Ishikawa (cell line): Measurements from ENCODE around the gene TSG101.

Source experiments
- CEBPB ChIP-seq: IDR thresholded peaks from 2 replicates; pipeline ENCODE4 v1.6.1; 2012
- CREB1 ChIP-seq: IDR thresholded peaks from 2 replicates; pipeline ENCODE4 v1.6.1; 2012; ENCODE audit warnings: low read depth
- EGR1 ChIP-seq: IDR thresholded peaks from 2 replicates; pipeline ENCODE4 v1.6.1; 2012
- EP300 ChIP-seq: IDR thresholded peaks from 2 replicates; pipeline ENCODE4 v1.6.1; 2012; ENCODE audit warnings: borderline replicate concordance
- FOXM1 ChIP-seq: IDR thresholded peaks from 2 replicates; pipeline ENCODE4 v1.6.1; 2012; ENCODE audit warnings: low read depth, borderline replicate concordance
- NFIC ChIP-seq: IDR thresholded peaks from 2 replicates; pipeline ENCODE4 v1.6.1; 2012
- RAD21 ChIP-seq: IDR thresholded peaks from 2 replicates; pipeline ENCODE4 v1.6.1; 2012; ENCODE audit warnings: low read depth
- TAF1 ChIP-seq: IDR thresholded peaks from 2 replicates; pipeline ENCODE4 v1.6.1; 2012; ENCODE audit warnings: low read depth, mild to moderate bottlenecking
- TCF12 ChIP-seq: IDR thresholded peaks from 2 replicates; pipeline ENCODE4 v1.6.1; 2012; ENCODE audit warnings: low read depth
- TEAD4 ChIP-seq: IDR thresholded peaks from 2 replicates; pipeline ENCODE4 v1.6.1; 2012
- YY1 ChIP-seq: IDR thresholded peaks from 2 replicates; pipeline ENCODE4 v1.6.1; 2012; ENCODE audit warnings: low read depth
- ZBTB7A ChIP-seq: IDR thresholded peaks from 2 replicates; pipeline ENCODE4 v1.6.1; 2012; ENCODE audit warnings: low read depth
- TF ChIP-seq, protein P1 (sequence below): IDR thresholded peaks from 2 replicates; pipeline ENCODE4 v1.6.1; 2012
- TF ChIP-seq, protein P2 (sequence below): IDR thresholded peaks from 2 replicates; pipeline ENCODE4 v1.6.1; 2012; ENCODE audit warnings: low read depth, mild to moderate bottlenecking
- TF ChIP-seq, protein P3 (sequence below): IDR thresholded peaks from 2 replicates; pipeline ENCODE4 v1.6.1; 2012

Gene TSG101

DNA sequence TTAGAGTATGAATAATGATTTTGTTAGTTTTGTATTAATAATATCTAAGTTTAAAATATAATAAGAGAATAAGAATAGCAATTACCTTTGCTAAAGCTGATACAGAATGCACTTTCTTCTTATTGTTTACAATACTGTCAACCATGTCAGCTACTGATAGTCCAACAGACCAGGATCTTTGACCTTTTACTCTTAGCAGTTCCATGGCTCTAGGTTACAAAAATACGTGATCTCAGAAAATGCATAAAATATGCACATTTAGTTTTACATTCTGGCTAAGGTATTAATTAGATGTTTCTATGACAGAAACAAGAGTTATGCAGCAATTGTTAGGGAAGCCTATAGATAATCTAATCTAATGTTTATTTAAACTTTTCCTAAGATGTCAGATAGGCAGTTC lies 7.5 kb upstream of the TSG101 start:
- TF ChIP-seq, protein P1, sequence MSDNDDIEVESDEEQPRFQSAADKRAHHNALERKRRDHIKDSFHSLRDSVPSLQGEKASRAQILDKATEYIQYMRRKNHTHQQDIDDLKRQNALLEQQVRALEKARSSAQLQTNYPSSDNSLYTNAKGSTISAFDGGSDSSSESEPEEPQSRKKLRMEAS: no peak
- TF ChIP-seq RAD21 (no peak), TEAD4 (no peak), EGR1 (no peak)
- TF ChIP-seq, protein P2, sequence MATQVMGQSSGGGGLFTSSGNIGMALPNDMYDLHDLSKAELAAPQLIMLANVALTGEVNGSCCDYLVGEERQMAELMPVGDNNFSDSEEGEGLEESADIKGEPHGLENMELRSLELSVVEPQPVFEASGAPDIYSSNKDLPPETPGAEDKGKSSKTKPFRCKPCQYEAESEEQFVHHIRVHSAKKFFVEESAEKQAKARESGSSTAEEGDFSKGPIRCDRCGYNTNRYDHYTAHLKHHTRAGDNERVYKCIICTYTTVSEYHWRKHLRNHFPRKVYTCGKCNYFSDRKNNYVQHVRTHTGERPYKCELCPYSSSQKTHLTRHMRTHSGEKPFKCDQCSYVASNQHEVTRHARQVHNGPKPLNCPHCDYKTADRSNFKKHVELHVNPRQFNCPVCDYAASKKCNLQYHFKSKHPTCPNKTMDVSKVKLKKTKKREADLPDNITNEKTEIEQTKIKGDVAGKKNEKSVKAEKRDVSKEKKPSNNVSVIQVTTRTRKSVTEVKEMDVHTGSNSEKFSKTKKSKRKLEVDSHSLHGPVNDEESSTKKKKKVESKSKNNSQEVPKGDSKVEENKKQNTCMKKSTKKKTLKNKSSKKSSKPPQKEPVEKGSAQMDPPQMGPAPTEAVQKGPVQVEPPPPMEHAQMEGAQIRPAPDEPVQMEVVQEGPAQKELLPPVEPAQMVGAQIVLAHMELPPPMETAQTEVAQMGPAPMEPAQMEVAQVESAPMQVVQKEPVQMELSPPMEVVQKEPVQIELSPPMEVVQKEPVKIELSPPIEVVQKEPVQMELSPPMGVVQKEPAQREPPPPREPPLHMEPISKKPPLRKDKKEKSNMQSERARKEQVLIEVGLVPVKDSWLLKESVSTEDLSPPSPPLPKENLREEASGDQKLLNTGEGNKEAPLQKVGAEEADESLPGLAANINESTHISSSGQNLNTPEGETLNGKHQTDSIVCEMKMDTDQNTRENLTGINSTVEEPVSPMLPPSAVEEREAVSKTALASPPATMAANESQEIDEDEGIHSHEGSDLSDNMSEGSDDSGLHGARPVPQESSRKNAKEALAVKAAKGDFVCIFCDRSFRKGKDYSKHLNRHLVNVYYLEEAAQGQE: no peak
- TF ChIP-seq, protein P3, sequence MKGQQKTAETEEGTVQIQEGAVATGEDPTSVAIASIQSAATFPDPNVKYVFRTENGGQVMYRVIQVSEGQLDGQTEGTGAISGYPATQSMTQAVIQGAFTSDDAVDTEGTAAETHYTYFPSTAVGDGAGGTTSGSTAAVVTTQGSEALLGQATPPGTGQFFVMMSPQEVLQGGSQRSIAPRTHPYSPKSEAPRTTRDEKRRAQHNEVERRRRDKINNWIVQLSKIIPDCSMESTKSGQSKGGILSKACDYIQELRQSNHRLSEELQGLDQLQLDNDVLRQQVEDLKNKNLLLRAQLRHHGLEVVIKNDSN: no peak

DNA sequence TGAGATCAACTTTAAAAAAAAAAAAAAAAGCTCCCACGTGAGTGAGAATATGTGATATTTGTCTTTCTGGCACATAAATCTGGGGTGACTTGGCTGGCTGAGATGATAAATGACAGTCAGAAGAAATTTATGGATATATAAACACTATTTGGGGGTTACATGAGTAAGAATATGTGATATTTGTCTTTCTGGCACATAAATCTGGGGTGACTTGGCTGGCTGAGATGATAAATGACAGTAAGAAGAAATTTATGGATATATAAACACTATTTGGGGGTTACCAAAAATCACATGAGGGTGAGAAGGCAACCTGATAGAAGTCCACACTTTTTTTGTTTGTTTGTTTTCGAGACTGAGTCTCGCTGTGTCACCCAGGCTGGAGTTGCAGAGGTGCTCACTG lies 6.6 kb upstream of the TSG101 start:
- TF ChIP-seq TCF12 (no peak), EGR1 (no peak)
- TF ChIP-seq, protein P2: no peak
- TF ChIP-seq, protein P3: no peak

GRCh38 chr11:18527512-18527911 lies 770 bp upstream of the TSG101 start:
- TF ChIP-seq RAD21: no peak
- TF ChIP-seq TAF1: no peak
- TF ChIP-seq EGR1: no peak
- TF ChIP-seq ZBTB7A: no peak
- TF ChIP-seq, protein P2: no peak
- TF ChIP-seq NFIC: no peak
- TF ChIP-seq CREB1: no peak
- TF ChIP-seq, protein P3: no peak
- no peak for TF ChIP-seq YY1
- TF ChIP-seq EP300: no peak
- TF ChIP-seq CEBPB: no peak

- no peak for TF ChIP-seq RAD21
- no peak for TF ChIP-seq ZBTB7A
Observed at GRCh38 chr11:18526130-18526520, 617 bp downstream of the TSG101 start.

GRCh38 chr11:18524248-18524647 lies 2.5 kb downstream of the TSG101 start:
- no peak for TF ChIP-seq CREB1
- no peak for TF ChIP-seq TCF12
- TF ChIP-seq TEAD4: no peak
- TF ChIP-seq RAD21: no peak
- no peak for TF ChIP-seq TAF1
- TF ChIP-seq, protein P3: no peak
- TF ChIP-seq CEBPB: no peak
- TF ChIP-seq YY1: no peak
- no peak for TF ChIP-seq FOXM1
- TF ChIP-seq, protein P1: no peak
- no peak for TF ChIP-seq EP300
- TF ChIP-seq NFIC: no peak
- TF ChIP-seq, protein P2: no peak
- no peak for TF ChIP-seq ZBTB7A
- TF ChIP-seq EGR1: no peak
